Heart right ventricle (tissue), 16 donors: ENCODE measurements around the gene KRTAP12-1. TPM values are rescaled to one million over a fixed set of nuclear protein-coding genes. Genes with fewer than 3 reads are reported as not detected.
"Not testable (repeated sequence)": the region's sequence is repeated elsewhere in the genome, so short reads cannot be mapped to it uniquely, and the experiment has no call there.

Experiments
- ATAC-seq, 8 donors: fragments of 200-7000 bp; cut with Tn5 transposase; one replicate each; pipeline ENCODE4 v1.9.1; 2020; ENCODE audit warnings: mild to moderate bottlenecking in 8 of 8, moderate library complexity in 8 of 8, moderate number of reproducible peaks in 1 of 8
- DNase-seq, 2 donors: peaks; one replicate each; pipeline ENCODE4 v3.0.0-alpha.2; 2020
- H3K27ac ChIP-seq, 10 donors: fragments of 200-600 bp; sonication (generic) in 2 of 10; one replicate each; pipeline versions ENCODE4 v1.5.0 to v1.8.0; 2020 to 2022; ENCODE audit warnings: mild to moderate bottlenecking in 3 of 10
- H3K27me3 ChIP-seq, 7 donors: fragments of 200-600 bp; one replicate each; pipeline ENCODE4 v1.8.0; 2021 to 2022; ENCODE audit warnings: mild to moderate bottlenecking in 2 of 7
- H3K36me3 ChIP-seq, 9 donors: fragments of 200-600 bp; sonication (generic) in 1 of 9; one replicate each; pipeline versions ENCODE4 v1.5.0 to v1.8.0; 2020 to 2022; ENCODE audit warnings: mild to moderate bottlenecking in 2 of 9
- H3K4me1 ChIP-seq, 9 donors: fragments of 200-600 bp; sonication (generic) in 1 of 9; one replicate each; pipeline versions ENCODE4 v1.5.0 to v1.8.0; 2020 to 2022; ENCODE audit warnings: mild to moderate bottlenecking in 4 of 9
- H3K4me3 ChIP-seq, 10 donors: fragments of 200-600 bp; sonication (generic) in 2 of 10; one replicate each; pipeline versions ENCODE4 v1.5.0 to v1.8.0; 2020 to 2022; ENCODE audit warnings: mild to moderate bottlenecking in 7 of 10, moderate library complexity in 2 of 10
- H3K9me3 ChIP-seq, 11 donors: fragments of 200-600 bp in 10 of 11; sonication (generic) in 2 of 11; one replicate each; pipeline versions ENCODE4 v1.5.0 to v1.8.0; 2013 to 2022; ENCODE audit warnings: mild to moderate bottlenecking in 2 of 11, control low read depth in 1 of 11, moderate library complexity in 1 of 11
- CTCF ChIP-seq, 9 donors: fragments of 200-600 bp; sonication (generic) in 2 of 9; IDR thresholded peaks; one replicate each; pipeline versions ENCODE4 v1.5.0 to v1.8.0; 2021 to 2022; ENCODE audit warnings: antibody characterized with exemption in 9 of 9, mild to moderate bottlenecking in 5 of 9, moderate library complexity in 1 of 9
- WGBS, 2 donors: extraction: QIAGEN DNeasy Blood & Tissue Kit; methylation state at CpG; one replicate each; pipeline ENCODE4 v1.1.7; 2013; ENCODE audit warnings: inconsistent platforms in 1 of 2; 5-methylcytosine and 5-hydroxymethylcytosine counted together
- intact Hi-C, 10 donors: fragments of 100-400 bp; cut with DNase I; formaldehyde crosslinking; loops; one replicate each; pipeline versions ENCODE4 v1.11.1 to v1.14.2; 2022
- polyA plus RNA-seq, 2 donors: library from polyadenylated mRNA; stranded (reverse); fragments of 200-250 nt; gene quantifications; one replicate each; pipeline ENCODE4 v1.2.3, GENCODE V29; 2013
- total RNA-seq, 10 donors: library from RNA; stranded (reverse); fragmentation: NEBNext Ultra II Directional in 3 of 10; extraction: Animal tissue kit (Norgen Biotek cat#: 25700) in 3 of 10; gene quantifications; one replicate each; pipeline versions ENCODE4 v1.2.1 to v1.2.4, GENCODE V29; 2021 to 2023
- donor health status: Arrhythmogenic right ventricular cardiomyopathy.
- donor health status: ischemic (EF 13 %, LVEDD 7.1; RV severe dilation, severe dysfunction).
- donor health status: healthy with polysubstance abuse.
- donor health status: DM: no; HTN: yes; CAD: no.
- donor health status: DM: no; HTN: no; CAD: no.
- donor health status: ischemic (EF 25% LVEDD 6.9; RV normal size, moderate dysfunction).
- donor health status: ischemic (EF 25% LVEDD 5.7; RV mildly dilated, moderate dysfunction).
- donor health status: healthy.
- donor health status: DM: yes; HTN: yes; CAD: no.
- donor health status: Ischemic cardiomyopathy.
- donor health status: ischemic (EF 35%, LVEDD 5.7; RV mildly dilated, moderate dysfunction).
- donor health status: nonischemic (EF 11% LVEDD 7.7; RV severe dilation, severe dysfunction).
- donor health status: DM: yes; HTN: yes; CAD: no.
- donor health status: PGD.
- donor health status: ischemic (EF 29% LVEDD 5.4; RV normal size, mild dysfunction).
- donor health status: nonischemic (EF 23%, LVEDD 6.1; RV moderate dilation, normal function).

KRTAP12-1 gene
- total and polyA plus RNA-seq, 12 donors, result not detected

GRCh38 chr21:44686000-44686781, 4.2 kb upstream of the KRTAP12-1 start:
- TF ChIP-seq CTCF (IDR thresholded peaks at IDR 0.05), result no peak
- no peaks in the 10 kb centered on the region for H3K9me3 ChIP-seq
- no peak overlapping the region for H3K4me3 ChIP-seq
- intact Hi-C loops, result loop anchor here in 1 of 10 donors (2.0 kb wide), 1 partner anchor 21 kb away; no protein-coding TSS in a partner anchor
- ATAC-seq (no peak), DNase-seq (no peak)
- H3K27ac ChIP-seq, result no peak overlapping the region
- H3K36me3 ChIP-seq, result no peaks in the 10 kb centered on the region
- H3K4me1 ChIP-seq, result no peaks in the 10 kb centered on the region
- H3K27me3 ChIP-seq, result peaks cover 0 to 64% (median 30%) of the 10 kb centered on the region in 7 donors
- 29 to 33% methylated on average over 13 to 14 of the region's 14 CpGs for WGBS, 2 donors

GRCh38 chr21:44685050-44685449, 3.1 kb upstream of the KRTAP12-1 start:
- intact Hi-C loops, result loop anchor here in 1 of 10 donors (2.0 kb wide), 1 partner anchor 20 kb away; no protein-coding TSS in a partner anchor
- not testable (repeated sequence) for H3K36me3 ChIP-seq, H3K4me3 ChIP-seq, ATAC-seq, DNase-seq, H3K9me3 ChIP-seq, H3K27ac ChIP-seq, H3K4me1 ChIP-seq
- WGBS, 2 donors, result 70 to 83% methylated on average over 6 of the region's 6 CpGs
- peaks cover 0 to 52% (median 30%) of the 10 kb centered on the region in 7 donors for H3K27me3 ChIP-seq

GRCh38 chr21:44684483-44684882, 2.5 kb upstream of the KRTAP12-1 start:
- TF ChIP-seq CTCF (IDR thresholded peaks at IDR 0.05), result no peak
- no peaks in the 10 kb centered on the region for H3K36me3 ChIP-seq
- H3K27me3 ChIP-seq, result peaks cover 0 to 48% (median 30%) of the 10 kb centered on the region in 7 donors
- H3K9me3 ChIP-seq, result peaks cover 0 to 6% (median 0%) of the 10 kb centered on the region in 11 donors
- no peak overlapping the region for H3K4me3 ChIP-seq
- H3K27ac ChIP-seq, result no peak overlapping the region
- DNase-seq (no peak), ATAC-seq (no peak)
- intact Hi-C loops, result loop anchor here in 1 of 10 donors (2.0 kb wide), 1 partner anchor 20 kb away; no protein-coding TSS in a partner anchor
- no peaks in the 10 kb centered on the region for H3K4me1 ChIP-seq
- WGBS, 2 donors, result 61 to 78% methylated on average over 6 of the region's 6 CpGs

GRCh38 chr21:44684077-44684476, 2.1 kb upstream of the KRTAP12-1 start:
- Histone ChIP-seq H3K4me1 (no peaks in the 10 kb centered on the region), H3K9me3 (peaks cover 0 to 7% (median 0%) of the 10 kb centered on the region in 11 donors), H3K4me3 (no peak overlapping the region), H3K27ac (no peak overlapping the region), H3K36me3 (no peaks in the 10 kb centered on the region), H3K27me3 (peaks cover 0 to 48% (median 30%) of the 10 kb centered on the region in 7 donors)
- intact Hi-C loops, result loop anchor here in 1 of 10 donors (2.0 kb wide), 1 partner anchor 19 kb away; no protein-coding TSS in a partner anchor
- ATAC-seq (no peak), DNase-seq (no peak)
- no peak for TF ChIP-seq CTCF (IDR thresholded peaks at IDR 0.05)
- 65 to 79% methylated on average over 7 of the region's 7 CpGs for WGBS, 2 donors
